Myocyte (in vitro differentiated cells): ENCODE results near the gene WAC. TPM values are rescaled to one million over a fixed set of nuclear protein-coding genes. Genes with fewer than 3 reads are reported as not detected.
"Not testable (repeated sequence)": the region's sequence is repeated elsewhere in the genome, so short reads cannot be mapped to it uniquely, and the experiment has no call there.

ENCODE experiments used
- DNase-seq: peaks from one replicate; pipeline ENCODE4 v3.0.0-alpha.2; 2012; ENCODE audit warnings: low read depth
- total RNA-seq: library from RNA; depleted of rRNA; stranded (reverse); fragments of >200 nt; gene quantifications from 2 replicates; pipeline ENCODE4 v1.2.3, GENCODE V29; 2014

Gene WAC
- total RNA-seq, 1 donor from 2014 or later: 84.1 TPM

DNA sequence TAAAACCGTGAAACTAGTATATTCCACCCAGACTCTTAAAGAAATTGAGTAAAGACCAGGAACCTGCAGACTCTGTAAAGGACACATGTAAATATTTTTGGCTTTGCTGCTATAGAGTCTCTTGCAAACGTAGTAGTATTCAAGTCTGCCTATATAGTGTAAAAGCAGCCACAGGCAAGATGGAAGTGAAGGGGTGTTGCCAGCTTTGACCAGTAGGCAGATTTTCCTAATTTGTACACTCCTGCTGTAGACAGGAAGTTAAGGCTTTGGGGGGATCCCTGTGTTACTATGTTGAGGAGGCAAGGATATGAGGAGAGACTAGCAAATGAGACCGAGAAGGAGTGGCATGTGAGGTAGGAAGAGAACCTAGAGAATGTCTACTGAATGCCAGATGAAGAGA, 27.7 kb downstream of the WAC start:
- no peak for DNase-seq

DNA sequence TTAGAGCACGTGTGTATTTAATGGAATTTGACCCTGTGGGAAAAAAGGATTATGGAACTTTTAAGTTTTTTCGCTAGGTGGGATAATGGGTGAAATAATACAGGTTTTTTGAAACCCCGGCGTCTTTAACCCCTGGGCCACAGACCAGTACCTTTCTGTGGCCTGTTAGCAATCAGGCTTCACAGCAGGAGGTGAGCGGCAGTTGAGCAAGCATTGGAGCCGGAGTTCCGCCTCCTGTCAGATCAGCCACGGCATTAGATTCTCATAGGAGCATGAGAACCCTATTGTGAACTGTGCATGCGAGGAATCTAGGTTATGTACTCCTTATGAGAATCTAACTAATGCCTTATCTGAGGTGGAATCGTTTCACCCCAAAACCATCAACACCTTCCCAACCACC, 28.6 kb downstream of the WAC start:
- DNase-seq: no peak

DNA sequence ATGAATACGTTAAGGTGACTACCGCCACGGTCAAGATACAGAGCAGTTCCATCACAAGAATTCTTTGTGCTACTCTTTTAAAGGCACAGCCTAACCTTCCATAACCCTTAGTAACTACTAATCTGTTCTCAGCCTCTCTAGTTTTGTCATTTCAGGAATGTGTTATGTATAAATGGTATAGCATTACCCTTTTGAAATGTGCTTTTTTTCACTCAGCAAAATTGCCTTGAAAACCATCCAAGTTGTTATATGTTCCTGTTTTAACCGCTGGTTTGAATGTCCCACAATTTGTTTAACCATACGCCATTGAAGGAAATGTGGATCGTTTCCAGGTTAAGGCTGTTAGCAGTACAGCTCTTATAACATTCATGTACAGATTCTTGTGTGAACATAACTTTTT, 32.0 kb downstream of the WAC start:
- DNase-seq: no peak

DNA sequence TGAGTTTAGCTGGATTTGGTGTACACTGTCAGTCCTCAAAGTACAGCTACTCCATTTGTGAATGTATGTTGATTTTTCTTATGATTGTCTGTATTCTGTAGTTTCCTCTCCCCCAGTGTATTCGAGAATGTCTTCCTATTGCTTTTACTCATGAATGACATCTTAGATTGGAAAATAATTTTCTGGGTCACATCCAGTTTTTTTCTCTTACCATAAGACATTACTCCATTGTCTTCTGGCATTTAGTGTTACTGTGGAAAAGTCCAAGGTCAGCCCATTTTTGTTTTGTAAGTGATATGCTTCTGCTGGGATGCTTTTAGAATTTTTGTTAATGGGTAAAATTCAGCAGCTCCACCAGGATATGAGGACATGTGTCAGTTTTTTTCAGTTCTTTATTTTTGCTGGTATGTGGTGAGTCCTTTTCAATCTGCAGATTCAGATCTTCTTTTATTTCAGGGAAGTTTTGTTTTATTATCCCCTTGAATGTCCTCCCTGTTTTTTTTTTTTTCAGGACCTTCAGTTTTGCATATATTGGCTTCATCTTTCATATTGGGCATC, 33.6 kb downstream of the WAC start:
- DNase-seq: peak; percentile 33

DNA sequence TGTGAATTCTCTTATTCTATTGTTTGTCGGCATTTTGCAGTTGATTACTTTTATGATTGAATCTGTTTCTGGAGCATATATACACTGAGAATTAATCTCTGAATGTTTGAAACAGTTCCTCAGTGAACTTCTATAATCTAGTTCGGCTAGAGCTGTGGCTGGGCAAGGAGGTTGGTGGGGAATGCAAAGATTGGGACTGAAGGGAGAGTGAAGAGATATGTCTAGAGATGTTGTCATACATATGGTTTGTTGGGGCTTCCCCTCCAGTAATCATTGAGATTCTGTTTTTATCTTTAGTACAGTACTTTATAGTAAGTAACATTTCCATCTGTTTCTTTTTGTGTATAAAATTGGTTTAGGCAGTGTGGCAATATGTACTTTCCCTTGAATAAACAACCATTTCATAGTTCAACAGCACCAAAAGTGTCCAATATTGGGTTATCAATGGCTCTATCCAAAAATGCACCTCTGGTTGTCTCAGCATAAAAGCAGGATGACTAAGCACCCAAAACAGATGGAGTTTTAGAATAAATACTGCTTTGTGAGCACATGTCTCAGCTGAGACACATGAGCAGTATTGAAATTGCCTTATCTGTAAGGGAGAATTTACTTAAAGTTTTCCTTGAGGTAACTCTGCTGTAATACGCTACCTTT, 36.7 kb downstream of the WAC start:
- no peak for DNase-seq

DNA sequence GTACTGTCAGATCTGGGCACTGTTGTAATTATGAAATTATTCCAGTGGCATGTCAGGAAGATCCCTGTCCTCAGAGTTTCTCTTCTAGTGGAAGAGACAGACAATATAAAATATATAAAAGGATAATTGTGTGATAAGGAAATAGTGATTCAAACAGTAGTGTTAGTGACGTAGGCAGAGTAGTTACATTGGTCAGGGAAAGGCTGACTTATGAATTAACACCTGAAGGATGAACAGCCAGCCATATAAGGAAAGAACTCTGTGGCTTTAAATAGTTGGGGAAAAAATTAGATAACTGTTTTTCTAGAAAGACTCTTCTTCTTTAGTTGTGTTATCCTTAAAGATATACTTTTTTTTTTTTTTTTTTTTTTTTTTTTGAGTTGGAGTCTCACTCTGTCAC, 37.7 kb downstream of the WAC start:
- DNase-seq: no peak

DNA sequence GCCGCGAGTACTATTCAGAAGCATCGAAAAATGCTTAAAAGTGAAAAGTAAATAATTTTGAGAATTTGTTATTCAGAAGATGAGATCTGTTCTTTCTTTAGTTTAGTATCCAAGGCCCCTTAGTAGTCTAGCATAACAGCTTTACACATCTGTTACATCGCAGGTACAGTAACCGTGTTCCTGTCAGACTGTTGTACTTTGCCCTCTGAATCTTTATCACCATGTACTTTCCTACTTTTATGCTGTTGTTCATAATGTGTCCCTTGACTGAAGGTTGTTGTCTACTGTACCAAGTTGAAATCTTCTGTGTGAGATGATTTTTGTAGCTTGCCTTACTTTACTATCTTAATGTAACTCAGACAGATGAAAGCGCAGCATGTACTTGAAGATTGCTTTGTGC, 38.3 kb downstream of the WAC start:
- DNase-seq: no peak

DNA sequence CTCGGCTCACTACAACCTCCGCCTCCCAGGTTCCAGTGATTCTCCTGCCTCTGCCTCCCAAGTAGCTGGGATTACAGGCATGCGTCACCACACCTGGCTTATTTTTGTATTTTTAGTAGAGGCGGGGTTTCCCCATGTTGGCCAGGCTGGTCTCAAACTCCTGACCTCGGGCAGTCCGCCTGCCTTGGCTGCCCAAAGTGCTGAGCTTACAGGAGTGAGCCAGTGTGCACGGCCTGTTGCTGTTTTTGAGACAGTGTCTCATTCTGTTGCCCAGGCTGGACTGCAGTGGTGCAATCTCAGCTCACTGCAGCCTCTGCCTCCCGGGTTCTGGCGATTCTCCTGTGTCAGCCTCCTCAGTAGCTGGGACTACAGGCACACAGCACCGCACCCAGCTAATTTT, 41.3 kb downstream of the WAC start:
- DNase-seq: not testable (repeated sequence)

DNA sequence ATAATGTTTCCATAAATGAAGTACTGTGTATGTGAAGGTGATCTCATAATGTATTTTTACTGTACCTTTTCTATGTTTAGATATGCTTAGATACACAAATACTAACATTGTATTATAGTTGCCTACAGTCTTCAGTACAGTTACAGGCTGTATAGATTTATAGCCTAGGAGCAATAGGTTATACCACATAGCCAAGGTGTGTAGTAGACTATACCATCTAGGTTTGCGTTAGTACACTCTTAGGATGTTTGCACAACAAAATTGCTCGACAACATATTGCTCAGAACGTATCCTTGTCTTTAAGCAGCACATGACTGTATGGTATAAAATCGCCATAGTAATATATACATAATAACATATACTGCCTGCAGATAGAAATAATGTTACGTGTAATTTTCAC, 42.9 kb downstream of the WAC start:
- no peak for DNase-seq

DNA sequence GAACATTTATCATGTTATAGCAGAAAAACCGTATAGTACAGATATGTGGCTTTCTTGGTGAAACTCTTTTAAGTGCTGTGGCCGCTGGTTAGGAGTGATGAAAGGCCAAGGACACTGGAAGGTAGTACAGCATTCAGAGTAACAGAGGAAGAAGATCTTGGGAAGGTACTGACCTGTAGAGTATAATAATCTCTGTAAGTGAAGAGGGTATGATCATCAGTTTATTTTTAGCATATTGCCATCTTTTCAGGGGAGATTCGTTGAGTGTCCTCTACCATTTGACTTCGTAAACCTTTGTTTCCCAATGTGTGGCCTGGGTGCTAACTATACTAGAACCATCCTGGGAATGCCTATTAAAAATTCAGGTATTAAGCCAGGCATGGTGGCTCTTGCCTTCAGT, 44.6 kb downstream of the WAC start:
- DNase-seq: no peak

DNA sequence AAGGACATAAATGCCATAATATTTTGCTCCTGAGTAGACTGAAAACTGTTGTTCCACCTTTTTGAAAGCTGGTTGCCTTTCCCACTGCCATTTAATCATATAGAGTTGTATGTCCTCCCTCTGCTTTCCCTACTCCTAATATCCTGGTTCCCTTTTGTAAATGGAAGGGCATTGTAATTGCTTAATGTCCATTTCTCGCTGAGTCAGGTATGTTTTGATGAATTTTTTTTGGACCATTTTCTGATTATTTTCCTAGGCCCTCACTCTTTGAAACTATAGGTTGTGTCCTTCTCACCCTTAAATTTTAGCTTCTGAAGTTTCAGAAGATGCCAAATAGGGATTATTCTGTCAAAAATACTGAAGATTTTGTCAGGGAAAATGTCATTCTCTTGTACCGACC, 45.5 kb downstream of the WAC start:
- DNase-seq: no peak

DNA sequence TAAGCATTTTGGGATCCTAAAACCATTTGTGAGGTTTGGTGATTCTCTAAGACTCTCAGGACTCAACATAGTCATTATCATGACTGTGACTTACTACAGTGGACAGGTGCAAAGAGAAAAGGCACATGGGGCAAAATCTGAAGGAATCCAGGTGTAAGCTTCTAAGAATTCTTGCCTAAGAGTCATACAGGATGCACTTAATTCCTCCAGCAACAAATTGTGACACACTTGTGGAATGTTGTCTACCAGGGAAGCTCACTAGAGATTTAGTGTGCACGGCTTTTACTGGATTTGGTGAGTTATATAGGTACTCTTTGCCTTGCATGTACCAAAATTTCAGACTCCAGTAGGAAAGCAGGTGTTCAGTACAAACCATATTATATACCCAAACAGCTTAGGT, 47.9 kb downstream of the WAC start:
- no peak for DNase-seq

DNA sequence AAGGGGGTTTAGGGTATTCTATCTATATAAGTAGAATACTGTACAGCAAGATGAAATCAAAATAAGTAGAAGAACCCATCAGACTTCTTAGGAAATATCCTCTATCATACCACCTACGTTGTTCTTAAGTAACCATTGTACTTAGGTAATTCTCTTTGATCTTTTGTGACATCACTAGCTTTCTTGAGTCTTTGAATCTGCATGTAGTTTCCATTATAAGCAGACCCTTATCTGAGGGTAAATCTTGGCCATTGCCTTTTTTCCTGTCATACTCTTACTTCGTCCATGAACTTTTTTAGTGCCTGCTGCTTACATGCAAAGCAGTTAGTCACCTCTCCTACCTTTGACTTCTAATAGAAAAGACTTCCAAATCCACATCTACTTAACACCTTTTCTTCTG, 49.0 kb downstream of the WAC start:
- no peak for DNase-seq

DNA sequence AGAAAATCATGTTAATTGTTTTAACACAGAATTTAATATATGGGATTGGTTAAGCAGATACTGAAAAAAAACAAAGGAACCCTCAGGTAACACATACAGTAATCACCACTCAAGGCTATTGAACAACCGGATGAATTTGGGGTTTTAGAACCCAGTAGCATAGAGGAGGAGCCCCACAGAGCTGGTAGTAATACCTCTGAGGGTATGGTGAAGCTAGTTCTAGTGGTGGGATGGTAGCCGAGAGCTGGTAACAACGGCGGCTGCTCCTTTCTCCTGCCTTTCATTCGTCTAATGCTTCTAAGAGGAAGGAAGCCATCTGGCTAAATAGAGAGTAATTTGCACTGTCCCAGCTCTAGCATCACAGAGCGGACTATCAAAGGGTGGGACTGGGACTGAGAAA, 52.2 kb downstream of the WAC start:
- DNase-seq: no peak

DNA sequence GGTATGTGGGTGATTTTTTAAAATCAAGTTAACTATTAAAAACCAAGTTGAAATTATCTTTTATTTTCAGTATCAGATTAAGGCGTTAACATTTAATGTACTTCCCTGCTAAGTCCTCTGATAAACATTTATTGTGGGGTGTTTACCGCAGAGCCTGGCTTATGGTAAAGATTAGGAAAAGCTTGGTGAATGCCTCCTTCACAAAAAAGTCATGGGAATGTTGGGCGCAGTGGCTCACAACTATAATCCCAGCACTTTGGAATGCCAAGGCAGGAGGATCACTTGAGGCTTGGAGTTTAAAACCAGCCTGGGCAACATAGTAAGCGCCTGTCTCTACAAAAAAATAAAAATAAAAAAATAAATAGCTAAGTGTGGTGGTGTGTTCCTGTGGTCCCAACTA, 53.3 kb downstream of the WAC start:
- no peak for DNase-seq

DNA sequence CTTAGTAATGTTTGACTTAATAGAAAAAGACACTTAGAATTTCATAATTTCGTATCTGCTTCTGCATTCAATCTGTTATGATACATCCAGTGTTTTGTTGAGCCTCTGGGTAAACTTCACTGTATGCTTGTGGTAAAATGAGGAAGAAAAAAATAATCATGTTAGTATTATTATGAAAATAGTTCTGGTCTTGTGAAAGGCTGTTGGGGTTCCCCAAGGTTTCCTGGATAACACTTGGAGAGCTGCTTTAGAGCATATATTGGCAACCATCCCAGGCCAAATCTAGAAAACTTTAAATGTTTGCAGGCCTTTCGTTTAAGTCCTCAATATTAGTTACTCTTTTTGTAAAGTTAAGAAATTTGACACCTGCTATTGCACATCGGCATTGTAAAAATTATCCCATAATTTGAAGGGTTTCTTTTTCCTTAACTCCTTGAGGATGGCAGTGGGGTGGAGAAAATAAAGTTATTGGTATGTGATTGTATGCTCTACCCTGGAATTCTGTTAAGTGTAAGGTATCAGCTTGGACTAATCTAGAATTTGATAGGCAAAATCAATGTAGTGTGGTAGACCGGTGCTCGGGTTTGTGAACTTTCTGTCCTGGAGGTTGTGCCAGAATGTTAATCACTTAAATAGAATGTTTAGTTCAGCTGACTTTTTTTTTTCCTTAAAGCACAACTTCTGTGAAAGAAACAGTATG, 54.5 kb downstream of the WAC start:
- no peak for DNase-seq

DNA sequence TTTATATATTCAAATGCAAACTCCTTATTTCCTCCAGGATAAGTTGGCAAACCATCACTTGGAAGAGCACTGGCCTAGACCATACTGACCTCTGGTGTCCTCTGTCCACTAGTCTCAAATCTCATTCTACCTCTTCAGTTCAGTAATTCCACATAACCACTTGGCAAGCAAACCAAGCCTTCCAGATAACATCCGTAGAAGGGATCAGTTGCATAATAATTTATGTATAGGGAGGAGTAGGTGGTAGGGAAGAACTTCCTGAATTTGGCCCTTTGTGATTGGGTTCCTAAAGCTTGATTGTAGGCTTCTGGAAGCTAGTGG, 55.0 kb downstream of the WAC start:
- peak; percentile 35 for DNase-seq

DNA sequence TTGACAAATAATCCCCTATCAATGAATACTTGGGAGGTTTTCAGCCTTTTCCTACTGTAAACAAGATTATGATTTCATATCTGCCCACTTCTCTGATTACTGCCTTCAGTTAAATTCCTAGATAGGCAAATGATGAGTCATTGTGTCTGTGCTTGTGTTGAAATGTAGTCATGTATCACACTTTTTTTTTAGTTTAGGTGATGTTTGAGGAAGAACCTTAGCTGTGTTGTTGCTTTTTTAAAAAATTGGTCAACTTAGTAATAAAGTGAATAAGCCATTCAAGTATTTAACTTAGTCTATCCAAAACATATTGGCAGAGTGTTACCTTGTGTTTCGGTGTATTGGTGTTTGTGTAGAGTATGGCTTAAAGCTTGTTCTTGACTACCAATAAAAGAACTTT, 60.0 kb downstream of the WAC start:
- DNase-seq: no peak

DNA sequence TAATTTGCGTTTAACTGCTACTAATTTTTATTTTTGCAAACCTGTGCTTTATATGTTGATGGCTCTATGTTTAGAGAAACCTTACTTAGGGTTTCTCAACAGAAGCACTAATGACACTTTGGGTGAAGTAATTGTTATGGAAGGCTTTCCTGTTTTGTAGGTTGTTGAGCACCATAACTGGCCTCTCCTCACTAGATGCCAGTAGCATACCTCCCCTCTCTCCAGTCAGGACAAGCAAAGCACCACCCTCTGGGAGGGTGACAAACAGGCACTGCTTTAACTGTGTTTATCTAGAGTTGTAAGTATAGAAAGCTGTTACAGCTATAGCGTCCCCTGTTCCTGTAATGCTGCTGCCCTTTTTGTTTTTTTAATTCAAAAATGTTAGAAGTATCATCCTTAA, 60.9 kb downstream of the WAC start:
- no peak for DNase-seq

DNA sequence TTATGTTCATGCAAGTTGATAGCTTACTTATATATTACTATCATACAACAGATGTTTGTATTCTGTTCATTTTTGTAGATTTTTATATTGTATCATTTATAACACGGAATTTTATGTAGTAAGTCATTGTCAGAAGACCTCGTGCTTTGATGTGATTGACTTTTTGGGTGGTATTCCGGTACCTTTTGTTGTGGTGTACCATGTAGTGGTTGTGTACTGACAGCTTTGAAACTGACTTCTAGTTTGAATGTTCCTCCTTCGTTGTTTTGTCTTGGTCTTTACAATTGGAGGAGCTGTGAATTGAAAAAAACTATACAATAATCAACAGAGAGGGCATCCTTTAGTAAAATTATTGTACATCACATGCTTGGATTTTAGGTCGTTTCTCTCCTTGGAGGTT, 61.5 kb downstream of the WAC start:
- DNase-seq: no peak

DNA sequence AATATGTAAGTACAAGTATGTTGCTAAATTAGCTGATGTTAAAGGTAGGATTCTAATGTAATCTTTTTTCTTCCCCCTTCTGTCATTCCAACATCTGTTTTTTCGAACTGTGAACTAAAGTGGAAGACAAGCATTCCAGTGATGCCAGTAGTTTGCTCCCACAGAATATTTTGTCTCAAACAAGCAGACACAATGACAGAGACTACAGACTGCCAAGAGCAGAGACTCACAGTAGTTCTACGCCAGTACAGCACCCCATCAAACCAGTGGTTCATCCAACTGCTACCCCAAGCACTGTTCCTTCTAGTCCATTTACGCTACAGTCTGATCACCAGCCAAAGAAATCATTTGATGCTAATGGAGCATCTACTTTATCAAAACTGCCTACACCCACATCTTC, 62.7 kb downstream of the WAC start:
- no peak for DNase-seq

DNA sequence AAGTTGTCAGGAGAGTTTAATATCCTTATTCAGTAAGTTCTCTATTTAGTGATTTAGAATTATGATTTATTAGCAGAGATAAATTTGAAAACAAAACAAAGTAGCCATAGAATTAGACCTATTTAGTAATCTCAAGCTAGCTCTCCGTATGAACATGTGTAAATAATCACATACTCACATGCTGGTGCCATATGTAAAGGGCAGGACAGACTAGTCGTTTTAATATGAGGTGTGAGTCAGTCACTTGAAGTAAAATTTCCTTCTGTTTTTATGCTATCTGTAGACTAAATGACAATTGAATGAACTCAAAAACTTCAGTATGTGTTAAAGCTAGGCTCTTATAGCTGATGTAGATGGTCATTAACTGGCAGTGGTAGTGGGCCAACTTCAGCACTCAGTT, 67.1 kb downstream of the WAC start:
- DNase-seq: no peak

DNA sequence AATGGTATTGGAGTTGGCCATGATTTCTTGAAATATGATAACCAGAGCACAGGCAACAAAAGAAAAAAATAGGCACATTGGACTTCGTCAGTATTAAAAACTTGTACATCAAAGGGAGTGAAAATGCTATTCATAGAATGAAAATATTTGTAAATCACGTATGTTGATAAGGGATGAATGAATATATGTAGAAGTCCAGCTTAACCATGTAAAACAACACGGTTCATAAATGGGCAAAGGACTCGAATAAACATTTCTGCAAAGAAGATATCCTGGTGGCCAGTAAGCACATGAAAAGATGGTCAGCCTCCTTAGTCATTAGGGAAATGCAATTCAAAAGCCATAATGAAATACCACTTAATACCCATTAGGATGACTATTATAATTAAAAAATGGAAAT, 68.1 kb downstream of the WAC start:
- no peak for DNase-seq
